Hepatocyte (in vitro differentiated cells): ENCODE results near the gene ZSCAN2. TPM values are rescaled to one million over a fixed set of nuclear protein-coding genes. Genes with fewer than 3 reads are reported as not detected.

Experiments used
- DNase-seq: peaks from one replicate; pipeline ENCODE4 v3.0.0-alpha.2; 2016; ENCODE audit warnings: low spot score
- H2AFZ ChIP-seq: fragments of 200-600 bp; sonication (generic); 2 replicates; pipeline ENCODE4 v1.6.0; 2016; ENCODE audit warnings: antibody characterized with exemption, mild to moderate bottlenecking
- H3K27ac ChIP-seq: fragments of 200-600 bp; sonication (generic); 2 replicates; pipeline ENCODE4 v1.5.1; 2016; ENCODE audit warnings: mild to moderate bottlenecking
- H3K27me3 ChIP-seq: fragments of 200-600 bp; sonication (generic); 2 replicates; pipeline ENCODE4 v1.6.1; 2016
- H3K36me3 ChIP-seq: fragments of 200-600 bp; sonication (generic); replicated peaks from 2 replicates; pipeline ENCODE4 v1.5.1; 2016; ENCODE audit warnings: low read depth; ENCODE audit not compliant: insufficient read depth
- H3K4me1 ChIP-seq: fragments of 200-600 bp; sonication (generic); 2 replicates; pipeline ENCODE4 v1.5.1; 2016; ENCODE audit warnings: mild to moderate bottlenecking, moderate library complexity; ENCODE audit not compliant: insufficient read depth
- H3K4me2 ChIP-seq: fragments of 200-600 bp; sonication (generic); 2 replicates; pipeline ENCODE4 v1.6.0; 2016
- H3K4me3 ChIP-seq: fragments of 200-600 bp; sonication (generic); 2 replicates; pipeline ENCODE4 v1.5.1; 2016; ENCODE audit warnings: mild to moderate bottlenecking
- H3K79me2 ChIP-seq: fragments of 200-600 bp; sonication (generic); 2 replicates; pipeline ENCODE4 v1.6.0; 2017; ENCODE audit warnings: mild to moderate bottlenecking
- H3K9me2 ChIP-seq: fragments of 200-600 bp; sonication (generic); replicated peaks from 2 replicates; pipeline ENCODE4 v1.6.0; 2017; ENCODE audit warnings: mild to moderate bottlenecking; ENCODE audit not compliant: insufficient read depth
- H3K9me3 ChIP-seq: fragments of 200-600 bp; sonication (generic); 2 replicates; pipeline ENCODE4 v1.5.1; 2016; ENCODE audit warnings: low read depth, mild to moderate bottlenecking
- H4K20me1 ChIP-seq: fragments of 200-600 bp; sonication (generic); 2 replicates; pipeline ENCODE4 v1.6.0; 2016; ENCODE audit warnings: mild to moderate bottlenecking; ENCODE audit not compliant: insufficient read depth, poor library complexity, severe bottlenecking
- EZH2 ChIP-seq: fragments of 200-600 bp; sonication (generic); IDR thresholded peaks from 2 replicates; pipeline ENCODE4 v1.6.1; 2016; ENCODE audit warnings: antibody characterized with exemption, mild to moderate bottlenecking, borderline replicate concordance
- EZH2phosphoT487 ChIP-seq: fragments of 200-600 bp; sonication (generic); IDR thresholded peaks from one replicate; pipeline ENCODE4 v1.6.1; 2018; ENCODE audit warnings: antibody characterized with exemption, mild to moderate bottlenecking, low read depth, moderate library complexity; ENCODE audit not compliant: unreplicated experiment, severe bottlenecking
- WGBS: methylation state at CpG from one replicate; pipeline ENCODE4 v1.1.6; 2016; ENCODE audit warnings: low lambda C conversion rate; ENCODE audit errors: missing lambda C conversion rate; 5-methylcytosine and 5-hydroxymethylcytosine counted together
- polyA plus RNA-seq: library from polyadenylated mRNA; unstranded; fragments of >200 nt; fragmentation: Nextera tagmentation; extraction: Ambion mirVana; gene quantifications from 2 replicates; pipeline ENCODE4 v1.2.1, GENCODE V29; 2016
- total RNA-seq: library from RNA; depleted of rRNA; stranded (reverse); fragments of >200 nt; gene quantifications from 2 replicates; pipeline ENCODE4 v1.2.3, GENCODE V29; 2014
- TF ChIP-seq, protein P1 (sequence below): fragments of 200-600 bp; sonication (generic); IDR thresholded peaks from 2 replicates; pipeline ENCODE4 v1.5.1; 2016; ENCODE audit warnings: antibody characterized with exemption, mild to moderate bottlenecking; ENCODE audit not compliant: poor library complexity

The ZSCAN2 gene
- total and polyA plus RNA-seq, 2 experiments from 2014 or later = 11.2 to 21.8 TPM

DNA sequence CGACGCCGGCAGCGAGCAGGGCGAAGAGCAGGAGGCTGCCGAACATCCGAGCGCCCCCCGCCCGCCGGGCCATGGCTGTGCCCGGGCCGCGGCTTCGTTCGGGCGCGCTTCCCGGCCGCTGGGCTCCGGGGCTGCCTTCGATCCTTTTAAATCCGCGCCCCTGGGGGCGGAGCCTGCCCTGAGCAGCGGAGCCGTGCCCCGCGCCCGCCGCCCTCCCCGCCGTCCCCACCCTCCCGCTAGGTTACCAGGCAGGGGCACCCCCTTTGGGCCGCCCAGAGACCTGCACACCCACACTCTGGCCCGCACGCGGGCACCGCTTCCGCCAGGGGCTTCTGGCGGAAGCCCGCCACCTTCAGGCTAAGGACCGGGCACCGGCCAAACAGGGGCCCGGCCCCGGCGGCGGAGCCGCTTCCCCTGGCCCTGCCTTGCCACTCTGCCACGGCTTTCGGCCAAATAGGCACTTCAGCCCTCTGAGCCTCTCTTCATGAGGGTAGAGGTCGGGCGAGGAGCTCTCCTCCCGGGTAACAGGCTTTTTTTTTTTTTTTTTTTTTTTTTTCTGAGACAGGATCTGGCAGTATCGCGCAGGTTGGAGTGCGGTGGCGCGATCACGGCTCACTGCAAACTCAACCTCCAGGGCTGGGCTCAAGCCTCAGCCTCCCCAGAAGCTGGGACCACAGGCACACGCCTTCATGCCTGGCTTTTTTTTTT lies 57.4 kb downstream of the ZSCAN2 start, which contains the start of gene NMB:
TSS of gene NMB (minus strand) at position 120 of the 708 bp plus-strand sequence. CDS start at position 73, 47 bp downstream.
- peaks cover 6% of the 10 kb centered on the region for H3K79me2 ChIP-seq
- no peaks in the 10 kb centered on the region for H3K27me3 ChIP-seq
- peak within 1 kb of the TSS; percentile 76 for H2AFZ ChIP-seq
- H3K27ac ChIP-seq = peak within 1 kb of the TSS; percentile 87
- 3% methylated on average over 32 of the region's 61 CpGs for WGBS
- H4K20me1 ChIP-seq = no peaks in the 10 kb centered on the region
- no peaks in the 10 kb centered on the region for H3K9me2 ChIP-seq
- no peaks in the 10 kb centered on the region for H3K9me3 ChIP-seq
- H3K36me3 ChIP-seq = no peaks in the 10 kb centered on the region
- peaks cover 5% of the 10 kb centered on the region for H3K4me1 ChIP-seq
- DNase-seq = peak; percentile 94
- H3K4me3 ChIP-seq = peak within 1 kb of the TSS; percentile 62
- peak within 1 kb of the TSS; percentile 91 for H3K4me2 ChIP-seq
- TF ChIP-seq, protein P1, sequence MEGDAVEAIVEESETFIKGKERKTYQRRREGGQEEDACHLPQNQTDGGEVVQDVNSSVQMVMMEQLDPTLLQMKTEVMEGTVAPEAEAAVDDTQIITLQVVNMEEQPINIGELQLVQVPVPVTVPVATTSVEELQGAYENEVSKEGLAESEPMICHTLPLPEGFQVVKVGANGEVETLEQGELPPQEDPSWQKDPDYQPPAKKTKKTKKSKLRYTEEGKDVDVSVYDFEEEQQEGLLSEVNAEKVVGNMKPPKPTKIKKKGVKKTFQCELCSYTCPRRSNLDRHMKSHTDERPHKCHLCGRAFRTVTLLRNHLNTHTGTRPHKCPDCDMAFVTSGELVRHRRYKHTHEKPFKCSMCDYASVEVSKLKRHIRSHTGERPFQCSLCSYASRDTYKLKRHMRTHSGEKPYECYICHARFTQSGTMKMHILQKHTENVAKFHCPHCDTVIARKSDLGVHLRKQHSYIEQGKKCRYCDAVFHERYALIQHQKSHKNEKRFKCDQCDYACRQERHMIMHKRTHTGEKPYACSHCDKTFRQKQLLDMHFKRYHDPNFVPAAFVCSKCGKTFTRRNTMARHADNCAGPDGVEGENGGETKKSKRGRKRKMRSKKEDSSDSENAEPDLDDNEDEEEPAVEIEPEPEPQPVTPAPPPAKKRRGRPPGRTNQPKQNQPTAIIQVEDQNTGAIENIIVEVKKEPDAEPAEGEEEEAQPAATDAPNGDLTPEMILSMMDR = peak; percentile 72
- TF ChIP-seq EZH2phosphoT487 (no peak), EZH2 (no peak)

DNA sequence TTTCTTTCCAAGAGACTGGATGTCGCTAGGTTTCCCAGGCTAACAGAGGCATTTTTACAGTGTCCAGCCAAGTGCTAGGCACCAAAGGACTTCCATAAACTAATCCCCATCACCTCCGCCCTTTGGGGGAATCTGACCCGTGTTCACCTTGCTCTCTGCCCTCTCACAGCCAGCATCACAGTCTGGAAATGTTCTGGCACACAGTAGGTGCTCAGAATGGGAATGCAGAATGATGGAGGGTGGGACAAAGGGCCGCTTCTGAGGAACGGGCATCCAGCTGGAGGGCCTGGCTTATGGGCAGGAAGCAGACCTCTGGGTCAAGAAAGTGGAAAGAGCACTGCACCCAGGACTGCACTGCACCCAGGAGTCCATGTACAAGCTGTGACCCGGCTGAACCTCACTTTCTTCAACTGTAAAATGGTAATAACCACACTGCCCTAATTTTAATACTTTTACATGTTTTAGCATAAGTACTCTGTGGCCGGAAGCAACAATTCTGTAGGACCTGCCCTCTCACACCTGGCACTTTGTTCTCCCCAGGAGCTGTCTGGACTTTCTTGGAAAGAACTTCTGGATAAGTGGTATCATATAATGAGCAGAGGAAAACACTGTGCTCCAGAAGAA lies 58.1 kb downstream of the ZSCAN2 start:
- Histone ChIP-seq H3K27me3 (no peaks in the 10 kb centered on the region), H3K4me1 (no peaks in the 10 kb centered on the region), H3K9me2 (no peaks in the 10 kb centered on the region), H3K27ac (peak overlapping the region; percentile 87), H3K9me3 (no peaks in the 10 kb centered on the region), H3K36me3 (no peaks in the 10 kb centered on the region), H4K20me1 (no peaks in the 10 kb centered on the region), H3K4me3 (no peak overlapping the region), H3K4me2 (peak overlapping the region; percentile 91), H2AFZ (peak overlapping the region; percentile 76), H3K79me2 (no peaks in the 10 kb centered on the region)
- WGBS = 61% methylated on average over 7 of the region's 7 CpGs
- TF ChIP-seq EZH2phosphoT487 (no peak), EZH2 (no peak)
- TF ChIP-seq, protein P1 = no peak
- no peak for DNase-seq

DNA sequence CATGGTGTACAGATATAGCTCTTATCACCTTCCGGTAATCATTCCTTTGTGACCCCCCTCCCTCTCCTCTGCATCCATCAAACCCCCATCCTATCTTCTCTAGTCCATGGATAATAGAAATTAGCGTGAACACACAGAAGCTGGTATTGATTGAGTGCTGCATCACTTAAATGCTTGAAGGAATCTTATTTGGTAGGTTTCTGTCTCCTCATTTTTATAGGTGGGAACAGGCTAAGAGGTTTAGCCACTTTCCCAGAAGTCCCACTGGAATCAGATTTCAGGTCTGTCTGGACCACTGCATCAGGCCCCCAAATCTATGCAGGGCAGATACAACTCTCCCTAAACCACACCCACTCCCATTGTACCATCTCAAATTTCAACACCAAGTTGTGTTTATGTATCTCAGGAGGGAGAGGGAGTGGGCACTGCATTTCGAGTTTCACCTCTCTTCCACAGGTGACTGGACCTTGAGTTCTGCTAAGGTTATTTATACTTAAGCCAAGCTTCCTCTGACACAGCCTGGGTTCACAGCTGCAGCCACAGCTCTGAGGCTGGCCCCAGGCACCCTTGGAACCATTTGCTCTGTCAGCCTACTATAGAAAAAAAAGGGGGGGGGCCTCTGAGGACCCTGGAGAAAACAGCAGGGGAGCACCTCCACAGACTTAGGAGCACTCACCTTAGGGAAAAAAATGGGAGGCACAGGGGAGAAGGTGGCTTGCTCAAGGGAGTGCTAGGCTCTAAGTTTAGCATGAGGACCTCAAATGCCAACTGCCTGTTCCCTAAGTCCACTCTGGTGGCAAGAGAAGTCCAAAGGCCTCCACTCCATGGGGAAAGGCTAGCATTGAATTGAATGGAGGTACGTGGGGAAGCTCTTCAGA lies 59.3 kb downstream of the ZSCAN2 start:
- H3K4me2 ChIP-seq = no peak overlapping the region
- H3K4me1 ChIP-seq = no peaks in the 10 kb centered on the region
- no peaks in the 10 kb centered on the region for H3K27me3 ChIP-seq
- no peaks in the 10 kb centered on the region for H3K79me2 ChIP-seq
- no peaks in the 10 kb centered on the region for H3K9me2 ChIP-seq
- H3K36me3 ChIP-seq = no peaks in the 10 kb centered on the region
- no peak for DNase-seq
- WGBS = 74% methylated on average over 4 of the region's 4 CpGs
- H3K9me3 ChIP-seq = no peaks in the 10 kb centered on the region
- no peak overlapping the region for H2AFZ ChIP-seq
- TF ChIP-seq EZH2phosphoT487 (no peak), EZH2 (no peak)
- TF ChIP-seq, protein P1 = no peak
- H4K20me1 ChIP-seq = no peaks in the 10 kb centered on the region
- H3K27ac ChIP-seq = no peak overlapping the region
- H3K4me3 ChIP-seq = no peak overlapping the region
